ENCODE results near the gene LZTS3. TPM values are rescaled to one million over a fixed set of nuclear protein-coding genes. Genes with fewer than 3 reads are reported as not detected.

LZTS3 gene
- total RNA-seq, 1 experiment from 2014 or later, result 6.1 TPM

DNA sequence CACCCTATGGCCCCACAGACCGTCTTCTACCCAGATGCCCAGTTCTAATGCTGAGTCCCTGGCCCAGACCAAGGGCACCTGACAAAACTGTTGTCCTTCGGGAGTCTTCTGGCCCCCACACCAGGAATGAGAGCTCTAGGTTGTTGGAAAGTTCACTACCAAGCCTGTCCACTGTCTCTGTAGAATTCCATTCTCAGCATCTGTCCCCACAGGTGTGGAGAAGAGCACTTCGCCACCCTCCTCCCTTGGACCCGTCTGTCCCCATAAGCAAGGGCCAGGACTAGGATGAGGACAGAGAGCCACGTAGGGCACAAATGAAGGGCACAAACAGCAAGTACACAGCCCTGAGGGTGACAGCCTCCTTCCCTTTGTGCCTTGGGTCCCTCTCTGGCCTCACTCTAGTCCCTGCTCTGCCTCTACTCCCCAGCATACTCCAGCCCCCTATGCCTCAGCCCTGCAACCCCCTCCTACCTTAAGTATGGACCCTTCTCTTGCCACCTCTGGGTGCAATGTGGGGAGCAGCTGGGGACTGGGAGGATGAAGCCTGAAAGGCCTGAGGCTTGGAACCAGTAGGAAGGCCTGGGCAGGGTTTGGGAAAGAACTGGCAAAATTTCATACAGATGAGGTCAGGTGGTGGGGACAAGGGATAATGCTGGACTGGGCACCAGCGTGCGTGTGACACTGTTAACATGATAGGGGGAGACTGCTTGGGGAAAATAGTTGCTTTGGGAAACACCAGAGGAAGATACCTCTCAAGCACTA lies 4.3 kb downstream of the LZTS3 start:
- CTCF ChIA-PET, result no interaction called here
- no peak for TF ChIP-seq EZH2 (IDR thresholded peaks at IDR 0.05; ENCODE audit: borderline replicate concordance, low read depth, low read length, poor library complexity, severe bottlenecking)
- TF ChIP-seq CTCF (conservative IDR thresholded peaks at IDR 0.05; ENCODE audit: low read depth, low read length), result no peak
- intact Hi-C loops (cut with micrococcal nuclease; ENCODE audit: unreplicated experiment), result no loop called here
- Histone ChIP-seq H3K4me1 (ENCODE audit: insufficient read depth, low read length, poor library complexity, severe bottlenecking) (peaks cover 10% of the 10 kb centered on the region), H3K27ac (ENCODE audit: low read depth, low read length, poor library complexity, severe bottlenecking) (no peak overlapping the region), H3K9me3 (ENCODE audit: low read depth, low read length, poor library complexity, severe bottlenecking) (no peaks in the 10 kb centered on the region), H3K36me3 (ENCODE audit: insufficient read depth, low read length, poor library complexity, severe bottlenecking) (no peaks in the 10 kb centered on the region), H3K27me3 (replicated peaks; ENCODE audit: insufficient read depth, low read depth, low read length, poor library complexity) (no peaks in the 10 kb centered on the region), H3K4me3 (ENCODE audit: low read depth, low read length, poor library complexity, severe bottlenecking) (no peak overlapping the region)
- POLR2A ChIA-PET (ENCODE audit: low non-redundant PET), result no interaction called here
- no peak for DNase-seq (ENCODE audit: low spot score)
- BruUV-seq (replicated peaks), result no TSS peak

DNA sequence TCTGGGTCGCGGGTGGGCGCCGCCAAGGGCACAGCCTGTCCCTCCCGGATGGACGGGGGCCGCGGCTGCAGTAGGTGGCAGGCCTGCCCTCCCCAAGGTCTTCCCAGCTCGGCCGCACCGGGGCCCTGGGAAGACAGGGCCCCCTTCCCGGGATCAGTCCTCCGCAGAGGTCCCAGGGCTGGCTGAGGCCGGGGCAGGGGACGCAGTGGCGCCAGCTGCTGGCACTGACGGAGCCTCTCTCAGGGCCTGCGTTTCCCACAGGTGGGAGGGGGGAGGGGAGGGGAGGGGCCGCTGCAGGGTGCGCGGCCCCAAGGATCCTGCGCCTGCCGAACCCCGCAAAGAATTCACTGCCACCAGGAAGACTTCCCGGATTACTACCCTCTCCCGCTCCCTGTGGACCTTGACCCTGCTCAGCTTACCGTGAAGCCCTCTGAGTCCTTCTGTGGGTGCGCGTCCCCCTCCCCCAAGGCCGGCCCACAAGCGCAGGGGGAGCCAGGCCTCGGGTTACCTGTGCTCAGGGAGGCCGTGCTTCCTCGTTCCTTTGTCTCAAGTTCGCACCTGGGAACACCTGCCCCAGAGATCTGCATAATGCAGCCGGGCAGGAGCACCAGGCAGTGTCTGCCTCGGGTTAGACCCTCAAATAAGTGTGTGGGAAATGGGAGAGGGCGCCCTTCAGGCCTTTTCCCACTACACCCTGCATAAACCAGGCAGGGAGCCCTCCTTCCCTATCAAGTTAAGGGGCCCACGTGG lies 5.1 kb downstream of the LZTS3 start:
- H3K4me1 ChIP-seq (ENCODE audit: insufficient read depth, low read length, poor library complexity, severe bottlenecking), result peaks cover 10% of the 10 kb centered on the region
- ChIA-PET CTCF (no interaction called here), POLR2A (ENCODE audit: low non-redundant PET) (no interaction called here)
- TF ChIP-seq EZH2 (IDR thresholded peaks at IDR 0.05; ENCODE audit: borderline replicate concordance, low read depth, low read length, poor library complexity, severe bottlenecking) (no peak), CTCF (conservative IDR thresholded peaks at IDR 0.05; ENCODE audit: low read depth, low read length) (no peak)
- intact Hi-C loops (cut with micrococcal nuclease; ENCODE audit: unreplicated experiment), result no loop called here
- no peak for DNase-seq (ENCODE audit: low spot score)
- no peak overlapping the region for H3K4me3 ChIP-seq (ENCODE audit: low read depth, low read length, poor library complexity, severe bottlenecking)
- no peaks in the 10 kb centered on the region for H3K27me3 ChIP-seq (replicated peaks; ENCODE audit: insufficient read depth, low read depth, low read length, poor library complexity)
- no peak overlapping the region for H3K27ac ChIP-seq (ENCODE audit: low read depth, low read length, poor library complexity, severe bottlenecking)
- no peaks in the 10 kb centered on the region for H3K9me3 ChIP-seq (ENCODE audit: low read depth, low read length, poor library complexity, severe bottlenecking)
- no TSS peak for BruUV-seq (replicated peaks)
- H3K36me3 ChIP-seq (ENCODE audit: insufficient read depth, low read length, poor library complexity, severe bottlenecking), result no peaks in the 10 kb centered on the region

DNA sequence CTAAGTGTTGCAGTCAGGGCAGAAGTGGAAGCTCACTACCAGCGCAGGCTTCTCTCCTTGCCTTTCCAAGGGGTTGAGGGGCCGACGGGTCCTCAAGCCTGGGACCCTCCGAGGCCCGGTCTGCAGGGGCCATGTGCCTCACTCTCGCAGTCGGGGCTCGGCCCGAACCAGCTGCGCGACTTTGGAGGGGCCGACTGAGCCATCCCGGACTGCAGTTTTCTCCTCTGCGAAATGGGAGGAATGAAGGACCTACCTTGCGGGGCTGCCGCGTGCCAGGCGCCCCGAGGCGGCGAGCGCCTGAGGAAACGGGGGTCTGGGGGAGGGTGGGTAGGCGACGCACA lies 5.6 kb downstream of the LZTS3 start:
- no peak for DNase-seq (ENCODE audit: low spot score)
- no peaks in the 10 kb centered on the region for H3K27me3 ChIP-seq (replicated peaks; ENCODE audit: insufficient read depth, low read depth, low read length, poor library complexity)
- H3K9me3 ChIP-seq (ENCODE audit: low read depth, low read length, poor library complexity, severe bottlenecking), result no peaks in the 10 kb centered on the region
- no TSS peak for BruUV-seq (replicated peaks)
- intact Hi-C loops (cut with micrococcal nuclease; ENCODE audit: unreplicated experiment), result no loop called here
- no peak overlapping the region for H3K27ac ChIP-seq (ENCODE audit: low read depth, low read length, poor library complexity, severe bottlenecking)
- H3K36me3 ChIP-seq (ENCODE audit: insufficient read depth, low read length, poor library complexity, severe bottlenecking), result no peaks in the 10 kb centered on the region
- peaks cover 10% of the 10 kb centered on the region for H3K4me1 ChIP-seq (ENCODE audit: insufficient read depth, low read length, poor library complexity, severe bottlenecking)
- ChIA-PET CTCF (no interaction called here), POLR2A (ENCODE audit: low non-redundant PET) (no interaction called here)
- no peak overlapping the region for H3K4me3 ChIP-seq (ENCODE audit: low read depth, low read length, poor library complexity, severe bottlenecking)
- no peak for TF ChIP-seq CTCF (conservative IDR thresholded peaks at IDR 0.05; ENCODE audit: low read depth, low read length)
- TF ChIP-seq EZH2 (IDR thresholded peaks at IDR 0.05; ENCODE audit: borderline replicate concordance, low read depth, low read length, poor library complexity, severe bottlenecking), result no peak

Data from A673 (cell line).